HG03457 (cell line): ENCODE results near the gene AOAH.
"Not testable (repeated sequence)": the region's sequence is repeated elsewhere in the genome, so short reads cannot be mapped to it uniquely, and the experiment has no call there.

Source experiments
- ATAC-seq: cut with Tn5 transposase; IDR thresholded peaks from one replicate; pipeline ENCODE4 v1.9.1; 2021; ENCODE audit warnings: moderate number of reproducible peaks; ENCODE audit not compliant: unreplicated experiment

The AOAH gene

GRCh38 chr7:36741866-36742265 lies 17.6 kb upstream of the AOAH start:
- no peak for ATAC-seq

- ATAC-seq, result no peak
These were observed 15.1 kb upstream of the AOAH start for GRCh38 chr7:36739351-36739750.

GRCh38 chr7:36736899-36737211 lies 12.6 kb upstream of the AOAH start:
- ATAC-seq, result no peak

- peak; percentile 91 for ATAC-seq
These were observed 12.0 kb upstream of the AOAH start for GRCh38 chr7:36736090-36736898.

GRCh38 chr7:36735172-36735571 lies 10.9 kb upstream of the AOAH start:
- no peak for ATAC-seq

- no peak for ATAC-seq
These were observed 10.4 kb upstream of the AOAH start for GRCh38 chr7:36734731-36735130.

- no peak for ATAC-seq
These were observed 9.1 kb upstream of the AOAH start for GRCh38 chr7:36733411-36733810.

GRCh38 chr7:36732806-36733205 lies 8.5 kb upstream of the AOAH start:
- no peak for ATAC-seq

- ATAC-seq, result no peak
These were observed 5.8 kb upstream of the AOAH start for GRCh38 chr7:36730046-36730445.

- no peak for ATAC-seq
These were observed 3.8 kb upstream of the AOAH start for GRCh38 chr7:36728143-36728542.

GRCh38 chr7:36726806-36727503 lies 2.7 kb upstream of the AOAH start:
- ATAC-seq, result no peak

GRCh38 chr7:36726311-36726710 lies 2.0 kb upstream of the AOAH start:
- no peak for ATAC-seq

GRCh38 chr7:36724996-36725395 lies 702 bp upstream of the AOAH start:
- ATAC-seq, result no peak

GRCh38 chr7:36723291-36723690 lies 1.0 kb downstream of the AOAH start:
- ATAC-seq, result no peak

- no peak for ATAC-seq
These were observed 5.1 kb downstream of the AOAH start for GRCh38 chr7:36719083-36719632.

- ATAC-seq, result no peak
These were observed 6.7 kb downstream of the AOAH start for GRCh38 chr7:36717586-36717985.

- ATAC-seq, result not testable (repeated sequence)
These were observed 7.5 kb downstream of the AOAH start for GRCh38 chr7:36716802-36717201.

GRCh38 chr7:36712015-36712414 lies 12.3 kb downstream of the AOAH start:
- ATAC-seq, result no peak

GRCh38 chr7:36711256-36711655 lies 13.0 kb downstream of the AOAH start:
- no peak for ATAC-seq

- ATAC-seq, result no peak
These were observed 14.0 kb downstream of the AOAH start for GRCh38 chr7:36710186-36710791.

GRCh38 chr7:36708767-36709166 lies 15.5 kb downstream of the AOAH start:
- ATAC-seq, result no peak

- no peak for ATAC-seq
These were observed 16.4 kb downstream of the AOAH start for GRCh38 chr7:36707898-36708297.
